Smooth muscle cell of the pulmonary artery (primary cell): ENCODE results near the gene CT47A1. TPM values are rescaled to one million over a fixed set of nuclear protein-coding genes. Genes with fewer than 3 reads are reported as not detected.

Experiments
- total RNA-seq: library from RNA; depleted of rRNA; stranded (reverse); fragments of >200 nt; gene quantifications from 2 replicates; pipeline ENCODE4 v1.2.3, GENCODE V29; 2014

Gene CT47A1
- total RNA-seq: not detected in 2 replicates

DNA sequence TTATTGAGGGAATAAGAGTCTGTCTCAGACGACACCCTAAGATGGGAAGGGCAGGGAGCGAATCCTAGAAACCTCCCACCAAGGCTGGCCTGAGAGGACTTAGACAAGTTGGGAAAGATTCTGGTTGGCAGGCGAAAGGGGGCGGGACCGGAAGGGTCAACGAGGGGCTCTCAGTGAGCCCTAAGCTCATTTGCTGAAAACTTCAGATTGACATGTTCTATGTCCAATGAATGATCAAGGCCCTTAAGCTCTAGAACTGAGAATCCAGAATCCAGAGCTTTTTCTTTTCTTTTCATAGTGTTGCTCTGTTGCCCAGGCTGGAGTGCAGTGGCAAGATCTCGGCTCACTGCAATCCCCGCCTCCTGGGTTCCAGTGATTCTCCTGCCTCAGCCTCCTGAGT is at the start of gene CT47A1:
Gene CT47A1 (minus strand): TSS at position 101 of the 400 bp plus-strand sequence. CDS start 231 bp downstream, outside the sequence.

DNA sequence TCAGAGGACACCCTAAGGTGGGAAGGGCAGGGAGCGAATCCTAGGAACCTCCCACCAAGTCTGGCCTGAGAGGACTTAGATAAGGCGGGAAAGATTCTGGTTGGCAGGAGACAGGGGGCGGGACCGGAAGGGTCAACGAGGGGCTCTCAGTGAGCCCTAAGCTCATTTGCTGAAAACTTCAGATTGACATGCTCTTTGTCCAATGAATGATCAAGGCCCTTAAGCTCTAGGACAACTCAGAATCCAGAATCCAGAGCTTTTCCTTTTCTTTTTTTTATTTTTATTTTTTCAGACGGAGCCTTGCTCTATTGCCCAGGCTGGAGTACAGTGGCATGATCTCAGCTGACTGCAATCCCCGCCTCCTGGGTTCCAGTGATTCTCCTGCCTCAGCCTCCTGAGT is 29.1 kb downstream of the CT47A1 start, which contains the start of gene CT47A7:
Gene CT47A7 (minus strand): TSS at position 101 of the 400 bp plus-strand sequence. CDS start 255 bp downstream, outside the sequence.

Other genes starting within 250 kb of the CT47A1 start
- gene CT47B1, start 109.9 kb downstream of the CT47A1 start, total RNA-seq: not detected in 2 replicates
- gene CT47A11, start 48.6 kb downstream of the CT47A1 start, total RNA-seq: not detected in 2 replicates
- not detected in 2 replicates for gene CT47A10, start 43.7 kb downstream of the CT47A1 start, total RNA-seq
- gene CT47A9, start 38.9 kb downstream of the CT47A1 start, total RNA-seq: not detected in 2 replicates
- gene CT47A8, start 34.0 kb downstream of the CT47A1 start, total RNA-seq: not detected in 2 replicates
- gene CT47A7, start 29.2 kb downstream of the CT47A1 start, total RNA-seq: not detected in 2 replicates
- gene CT47A6, start 24.3 kb downstream of the CT47A1 start, total RNA-seq: not detected in 2 replicates
- not detected in 2 replicates for gene CT47A5, start 19.4 kb downstream of the CT47A1 start, total RNA-seq
- not detected in 2 replicates for gene CT47A4, start 14.6 kb downstream of the CT47A1 start, total RNA-seq
- not detected in 2 replicates for gene CT47A3, start 9.7 kb downstream of the CT47A1 start, total RNA-seq
- not detected in 2 replicates for gene CT47A2, start 4.8 kb downstream of the CT47A1 start, total RNA-seq
- gene GLUD2, start 61.9 kb upstream of the CT47A1 start, total RNA-seq: 1.7 and 2.0 TPM in 2 replicates